Right lobe of liver (tissue), 4 donors: ENCODE data around the gene CTU2.

Experiments used
- CTCF ChIP-seq, 4 donors: fragments of 200-600 bp in 3 of 4; fragments of 450-650 bp in 1 of 4; IDR thresholded peaks; one replicate each; pipeline versions ENCODE4 v1.5.1 to v1.8.0; 2016 to 2022; ENCODE audit warnings: antibody characterized with exemption in 4 of 4, mild to moderate bottlenecking in 2 of 4
- POLR2A ChIP-seq: fragments of 450-650 bp; IDR thresholded peaks from one replicate; pipeline ENCODE4 v1.6.1; 2017; ENCODE audit warnings: antibody characterized with exemption, mild to moderate bottlenecking
- donor health status: DM: no; HTN: no; CAD: no.
- donor health status: DM: no; HTN: no; CAD: no.
- donor health status: DM: no; HTN: yes; CAD: no.

- TF ChIP-seq CTCF (IDR thresholded peaks at IDR 0.05) (no peak), POLR2A (no peak)
Observed at GRCh38 chr16:88686062-88686438, 20.3 kb upstream of the CTU2 start.
